Endothelial cell of umbilical vein (primary cell): ENCODE data around the gene AKAP8L. TPM values are rescaled to one million over a fixed set of nuclear protein-coding genes. Genes with fewer than 3 reads are reported as not detected.

Experiments
- BruUV-seq: library from RNA; stranded (reverse); fragments of 400-500 nt; replicated peaks from 2 replicates; lab custom pipeline; 2021; lab: Mats Ljungman, UMichigan
- CTCF ChIA-PET: fragments of 300-600, 350-600 bp; sonication (Branson Sonifier 250); formaldehyde crosslinking; loops from one replicate; lab custom pipeline; 2021; ENCODE audit warnings: antibody characterized with exemption, inconsistent platforms; lab: Charles Lee
- POLR2A ChIA-PET: fragments of 300-600, 350-600 bp; sonication (Branson Sonifier 250); formaldehyde crosslinking; loops from one replicate; lab custom pipeline; 2021; ENCODE audit warnings: antibody characterized with exemption, inconsistent platforms; lab: Charles Lee
- DNase-seq: peaks from one replicate; pipeline ENCODE4 v3.0.0-alpha.2; 2011; ENCODE audit warnings: low read depth, low spot score
- FAIRE-seq: peaks from 2 replicates; lab custom pipeline; 2011; peaks lifted over from hg19 to GRCh38; lab: Jason Lieb, UNC
- H2AFZ ChIP-seq: 2 replicates; pipeline ENCODE4 v1.6.0; 2012; ENCODE audit warnings: low read depth, low read length, control low read depth, inconsistent platforms
- H3K27ac ChIP-seq: 2 replicates; pipeline ENCODE4 v1.5.1; 2011; ENCODE audit warnings: low read depth, mild to moderate bottlenecking, control low read depth, low read length, moderate library complexity; ENCODE audit not compliant: insufficient read depth
- H3K27me3 ChIP-seq, 2 experiments: 2 replicates each; pipeline versions ENCODE4 v1.6.0 to v1.6.1; 2011; ENCODE audit warnings: low read length in 2 of 2, mixed read lengths in 1 of 2; ENCODE audit not compliant: control insufficient read depth in 2 of 2, insufficient read depth in 2 of 2
- H3K36me3 ChIP-seq, 2 experiments: 2 replicates in 1 of 2; 3 replicates in 1 of 2; pipeline ENCODE4 v1.5.1; 2011; ENCODE audit warnings: low read length in 2 of 2, mild to moderate bottlenecking in 1 of 2, moderate library complexity in 1 of 2; ENCODE audit not compliant: control insufficient read depth in 2 of 2, insufficient read depth in 2 of 2; ENCODE audit errors: extremely low read depth in 1 of 2
- H3K4me1 ChIP-seq: 3 replicates; pipeline ENCODE4 v1.5.1; 2011; ENCODE audit warnings: mild to moderate bottlenecking, low read length; ENCODE audit not compliant: control insufficient read depth, insufficient read depth; ENCODE audit errors: extremely low read depth
- H3K4me2 ChIP-seq: 2 replicates; pipeline ENCODE4 v1.6.1; 2011; ENCODE audit warnings: low read length, control low read depth, mixed read lengths; ENCODE audit not compliant: insufficient read depth
- H3K4me3 ChIP-seq, 3 experiments: fragments of 200-600 bp in 1 of 3; sonication (generic), shearing (Covaris generic) in 1 of 3; replicated peaks in 1 of 3; 2 replicates each; pipeline ENCODE4 v1.5.1; 2011 to 2016; ENCODE audit warnings: control low read depth in 3 of 3, low read length in 3 of 3, mild to moderate bottlenecking in 2 of 3, inconsistent platforms in 1 of 3, low read depth in 1 of 3, moderate library complexity in 1 of 3; ENCODE audit not compliant: insufficient read depth in 1 of 3
- H3K79me2 ChIP-seq: 2 replicates; pipeline ENCODE4 v1.6.0; 2012; ENCODE audit warnings: low read length, inconsistent platforms; ENCODE audit not compliant: control insufficient read depth, insufficient read depth
- H3K9ac ChIP-seq: replicated peaks from 2 replicates; pipeline ENCODE3; 2011; ENCODE audit warnings: low read length, control low read depth; ENCODE audit not compliant: insufficient read depth; ENCODE audit errors: extremely low read depth
- H3K9me1 ChIP-seq: replicated peaks from 3 replicates; pipeline ENCODE4 v1.6.0; 2011; ENCODE audit warnings: mild to moderate bottlenecking, low read length; ENCODE audit not compliant: control insufficient read depth, insufficient read depth; ENCODE audit errors: extremely low read depth
- H3K9me3 ChIP-seq: replicated peaks from 2 replicates; pipeline ENCODE4 v1.5.1; 2012; ENCODE audit warnings: low read length, inconsistent platforms; ENCODE audit not compliant: control insufficient read depth, insufficient read depth
- H4K20me1 ChIP-seq: replicated peaks from 2 replicates; pipeline ENCODE3; 2011; ENCODE audit warnings: mild to moderate bottlenecking, low read length; ENCODE audit not compliant: control insufficient read depth, insufficient read depth; ENCODE audit errors: extremely low read depth
- EZH2 ChIP-seq: IDR thresholded peaks from 2 replicates; pipeline ENCODE4 v1.6.1; 2012; ENCODE audit warnings: borderline replicate concordance, low read depth, mild to moderate bottlenecking, moderate library complexity, low read length, inconsistent platforms; ENCODE audit not compliant: severe bottlenecking
- FOS ChIP-seq: IDR thresholded peaks from 2 replicates; pipeline ENCODE4 v1.6.1; 2011; ENCODE audit warnings: mild to moderate bottlenecking, low read length, moderate library complexity, borderline replicate concordance; ENCODE audit not compliant: insufficient read depth
- JUN ChIP-seq: IDR thresholded peaks from 2 replicates; pipeline ENCODE4 v1.6.1; 2011; ENCODE audit warnings: borderline replicate concordance, low read depth; ENCODE audit not compliant: insufficient read length, insufficient read depth
- POLR2A ChIP-seq: IDR thresholded peaks from 2 replicates; pipeline ENCODE4 v1.6.1; 2012; ENCODE audit warnings: low read depth, mild to moderate bottlenecking, control low read depth, low read length
- POLR2AphosphoS5 ChIP-seq: IDR thresholded peaks from 2 replicates; pipeline ENCODE4 v1.6.1; 2012; ENCODE audit warnings: low read depth, mild to moderate bottlenecking, control low read depth, low read length, moderate library complexity; ENCODE audit not compliant: insufficient read depth
- dilution Hi-C: fragments of 300-500 bp; cut with MboI; formaldehyde crosslinking; loops from one replicate; pipeline ENCODE4 v1.15.0; 2019; ENCODE audit warnings: low sequenced_read_pairs; ENCODE audit not compliant: extremely low pct_ligation_motif_present
- intact Hi-C: fragments of 100-400 bp; cut with micrococcal nuclease; formaldehyde crosslinking; loops from one replicate; pipeline ENCODE4 v1.10.0; 2022
- polyA plus RNA-seq, 4 experiments: library from polyadenylated mRNA; depleted of rRNA in 3 of 4; stranded (reverse) in 3 of 4; unstranded in 1 of 4; fragments of >200 nt; gene quantifications; 2 replicates each; pipeline versions ENCODE4 v1.2.1 to v1.2.3, GENCODE V29; 2011 to 2012; ENCODE audit warnings: missing spikeins in 1 of 4
- total RNA-seq: library from RNA; stranded (reverse); gene quantifications from 2 replicates; pipeline ENCODE4 v1.2.3, GENCODE V29; 2021
- TF ChIP-seq, protein P1 (sequence below): IDR thresholded peaks from 2 replicates; pipeline ENCODE4 v1.6.1; 2011; ENCODE audit not compliant: insufficient read depth, insufficient read length

Gene AKAP8L
- total and polyA plus RNA-seq, 2 donors (not counting 3 experiments of a cell fraction or from before 2014, with no cell fraction given) = 63.9 to 99.6 TPM

DNA sequence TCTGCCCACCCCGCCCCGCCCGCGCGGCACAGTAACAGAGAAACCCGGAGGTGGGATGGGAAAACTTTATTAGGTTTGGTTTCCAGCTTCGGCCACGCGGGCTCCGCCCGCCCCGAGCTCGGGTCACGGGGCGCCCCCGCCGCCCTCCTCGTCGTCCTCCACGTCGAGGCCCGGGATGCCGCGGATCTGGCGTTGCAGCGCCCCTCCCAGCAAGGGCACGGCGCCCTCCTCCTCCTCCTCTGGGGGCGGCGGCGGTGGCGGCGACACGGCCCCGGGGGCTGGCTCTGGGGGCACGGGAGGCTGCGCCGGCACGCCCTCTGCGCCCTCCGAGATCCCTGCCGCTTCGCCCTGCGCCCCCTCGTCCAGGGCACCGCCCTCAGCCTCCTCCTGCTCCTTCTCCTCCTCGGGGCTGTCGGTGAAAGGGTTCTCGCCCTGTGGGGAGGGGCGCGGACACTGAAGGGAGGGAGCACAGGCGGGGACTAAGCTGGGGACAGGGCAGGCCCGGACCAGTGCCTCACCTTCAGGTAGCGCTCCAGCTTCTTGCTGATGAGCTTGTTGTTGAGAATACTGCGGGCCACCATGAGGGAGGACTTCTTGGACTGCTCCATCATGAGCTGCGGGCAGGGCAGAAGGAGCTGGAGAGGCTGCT is 38.7 kb downstream of the AKAP8L start:
- dilution Hi-C loops = no loop called here
- CTCF ChIA-PET = interaction anchor here (0.8 to 3.5 kb wide), 11 partner anchors 21 to 279 kb away, joined by 3 to 32 read pairs (median 5); partner anchors contain the start of gene AKAP8L
- DNase-seq = peak; percentile 64

More for the DNA sequence above, 38.7 kb downstream of the AKAP8L start:
- no peaks in the 10 kb centered on the region for H3K27me3 ChIP-seq
- H3K9me3 ChIP-seq = no peaks in the 10 kb centered on the region
- intact Hi-C loops = loop anchor here (1.0 to 5.0 kb wide), 4 partner anchors 39 to 273 kb away; partner anchors contain the start of gene SYDE1
- BruUV-seq = no TSS peak
- H3K4me3 ChIP-seq = peak overlapping the region; percentile 26 to 57 (median 28)
- TF ChIP-seq EZH2 (no peak), JUN (no peak), FOS (no peak), POLR2AphosphoS5 (no peak), POLR2A (no peak)
- TF ChIP-seq, protein P1, sequence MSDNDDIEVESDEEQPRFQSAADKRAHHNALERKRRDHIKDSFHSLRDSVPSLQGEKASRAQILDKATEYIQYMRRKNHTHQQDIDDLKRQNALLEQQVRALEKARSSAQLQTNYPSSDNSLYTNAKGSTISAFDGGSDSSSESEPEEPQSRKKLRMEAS = no peak
- no peak overlapping the region for H3K27ac ChIP-seq
- peaks cover 18% of the 10 kb centered on the region for H3K4me1 ChIP-seq
- POLR2A ChIA-PET = interaction anchor here (0.6 to 3.1 kb wide), 4 partner anchors 20 to 1081 kb away, joined by 3 to 12 read pairs (median 3); partner anchors contain the start of gene AKAP8L
- peak overlapping the region; percentile 3 for H2AFZ ChIP-seq
- no peaks in the 10 kb centered on the region for H3K36me3 ChIP-seq
- H3K4me2 ChIP-seq = peak overlapping the region; percentile 53
- FAIRE-seq = peak; percentile 58
- peaks cover 38% of the 10 kb centered on the region for H3K79me2 ChIP-seq
- no peaks in the 10 kb centered on the region for H4K20me1 ChIP-seq
- H3K9me1 ChIP-seq = no peaks in the 10 kb centered on the region
- H3K9ac ChIP-seq = peak overlapping the region; percentile 33
